Cardiac muscle cell (in vitro differentiated cells and primary cell): ENCODE results near the gene AP2M1. TPM values are rescaled to one million over a fixed set of nuclear protein-coding genes. Genes with fewer than 3 reads are reported as not detected.

ENCODE experiments used
- DNase-seq, 2 donors: peaks; one replicate each; pipeline versions ENCODE4 v3.0.0 to v3.0.0-alpha.2; 2010 to 2017; ENCODE audit warnings: low read depth in 1 of 2, low spot score in 1 of 2
- H3K27ac ChIP-seq: fragments of 200-600 bp; sonication (generic); 2 replicates; pipeline ENCODE4 v1.5.1; 2016
- H3K27me3 ChIP-seq: fragments of 200-600 bp; sonication (generic); 2 replicates; pipeline ENCODE4 v1.6.0; 2016; ENCODE audit warnings: control low read depth
- H3K36me3 ChIP-seq: fragments of 200-600 bp; sonication (generic); 2 replicates; pipeline ENCODE4 v1.5.1; 2016; ENCODE audit warnings: control low read depth
- H3K4me1 ChIP-seq: fragments of 200-600 bp; sonication (generic); 2 replicates; pipeline ENCODE4 v1.8.1; 2017; ENCODE audit warnings: low read depth, mild to moderate bottlenecking, mixed run types
- H3K4me3 ChIP-seq: fragments of 200-600 bp; sonication (generic); 2 replicates; pipeline ENCODE4 v1.5.1; 2016; ENCODE audit warnings: mild to moderate bottlenecking
- H3K9me3 ChIP-seq: fragments of 200-600 bp; sonication (generic); 2 replicates; pipeline ENCODE4 v1.5.1; 2017; ENCODE audit warnings: low read depth, mild to moderate bottlenecking, control low read depth
- polyA plus RNA-seq: library from polyadenylated mRNA; unstranded; fragments of >200 nt; fragmentation: Nextera tagmentation; extraction: Ambion mirVana; gene quantifications from 2 replicates; pipeline ENCODE4 v1.2.1, GENCODE V29; 2016
- total RNA-seq: library from RNA; depleted of rRNA; stranded (reverse); fragments of >200 nt; gene quantifications from 2 replicates; pipeline ENCODE4 v1.2.3, GENCODE V29; 2016
- TF ChIP-seq, protein P1 (sequence below): IDR thresholded peaks from 2 replicates; pipeline ENCODE4 v1.5.1; 2012; ENCODE audit warnings: low read depth, mild to moderate bottlenecking, low read length

The AP2M1 gene
- total and polyA plus RNA-seq, 2 experiments from 2014 or later, result 399 to 577 TPM

- Histone ChIP-seq H3K36me3 (no peaks in the 10 kb centered on the region), H3K4me1 (peaks cover 8% of the 10 kb centered on the region), H3K27ac (peak overlapping the region; percentile 76), H3K9me3 (no peaks in the 10 kb centered on the region), H3K27me3 (no peaks in the 10 kb centered on the region), H3K4me3 (peak overlapping the region; percentile 93)
- DNase-seq, result no peak
- TF ChIP-seq, protein P1, sequence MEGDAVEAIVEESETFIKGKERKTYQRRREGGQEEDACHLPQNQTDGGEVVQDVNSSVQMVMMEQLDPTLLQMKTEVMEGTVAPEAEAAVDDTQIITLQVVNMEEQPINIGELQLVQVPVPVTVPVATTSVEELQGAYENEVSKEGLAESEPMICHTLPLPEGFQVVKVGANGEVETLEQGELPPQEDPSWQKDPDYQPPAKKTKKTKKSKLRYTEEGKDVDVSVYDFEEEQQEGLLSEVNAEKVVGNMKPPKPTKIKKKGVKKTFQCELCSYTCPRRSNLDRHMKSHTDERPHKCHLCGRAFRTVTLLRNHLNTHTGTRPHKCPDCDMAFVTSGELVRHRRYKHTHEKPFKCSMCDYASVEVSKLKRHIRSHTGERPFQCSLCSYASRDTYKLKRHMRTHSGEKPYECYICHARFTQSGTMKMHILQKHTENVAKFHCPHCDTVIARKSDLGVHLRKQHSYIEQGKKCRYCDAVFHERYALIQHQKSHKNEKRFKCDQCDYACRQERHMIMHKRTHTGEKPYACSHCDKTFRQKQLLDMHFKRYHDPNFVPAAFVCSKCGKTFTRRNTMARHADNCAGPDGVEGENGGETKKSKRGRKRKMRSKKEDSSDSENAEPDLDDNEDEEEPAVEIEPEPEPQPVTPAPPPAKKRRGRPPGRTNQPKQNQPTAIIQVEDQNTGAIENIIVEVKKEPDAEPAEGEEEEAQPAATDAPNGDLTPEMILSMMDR, result no peak
Observed at GRCh38 chr3:184134746-184135148, 39.9 kb upstream of the AP2M1 start.

GRCh38 chr3:184135149-184135910 lies 39.3 kb upstream of the AP2M1 start, which contains the start of gene EIF2B5:
Gene EIF2B5 (plus strand): TSS chr3:184135358. CDS start chr3:184135386, 28 bp downstream.
- H3K27ac ChIP-seq, result peak within 1 kb of the TSS; percentile 76
- peak; percentile 94 for DNase-seq
- H3K9me3 ChIP-seq, result no peaks in the 10 kb centered on the region
- peak within 1 kb of the TSS; percentile 93 for H3K4me3 ChIP-seq
- no peaks in the 10 kb centered on the region for H3K27me3 ChIP-seq
- TF ChIP-seq, protein P1, result peak; percentile 51
- H3K4me1 ChIP-seq, result peaks cover 8% of the 10 kb centered on the region
- peaks cover under 1% of the 10 kb centered on the region for H3K36me3 ChIP-seq

GRCh38 chr3:184135911-184136260 lies 38.8 kb upstream of the AP2M1 start:
- peak overlapping the region; percentile 93 for H3K4me3 ChIP-seq
- peaks cover 8% of the 10 kb centered on the region for H3K4me1 ChIP-seq
- peaks cover 5% of the 10 kb centered on the region for H3K36me3 ChIP-seq
- DNase-seq, result no peak
- TF ChIP-seq, protein P1, result no peak
- no peaks in the 10 kb centered on the region for H3K9me3 ChIP-seq
- no peaks in the 10 kb centered on the region for H3K27me3 ChIP-seq
- H3K27ac ChIP-seq, result peak overlapping the region; percentile 76

- Histone ChIP-seq H3K4me1 (peaks cover 8% of the 10 kb centered on the region), H3K4me3 (no peak overlapping the region), H3K27ac (no peak overlapping the region), H3K9me3 (no peaks in the 10 kb centered on the region), H3K27me3 (no peaks in the 10 kb centered on the region), H3K36me3 (peaks cover 33% of the 10 kb centered on the region)
- DNase-seq, result no peak
- TF ChIP-seq, protein P1, result no peak
Observed at GRCh38 chr3:184140436-184140835, 34.2 kb upstream of the AP2M1 start.

GRCh38 chr3:184142199-184142598 lies 32.5 kb upstream of the AP2M1 start:
- Histone ChIP-seq H3K9me3 (no peaks in the 10 kb centered on the region), H3K4me1 (no peaks in the 10 kb centered on the region), H3K27ac (no peak overlapping the region), H3K36me3 (peaks cover 33% of the 10 kb centered on the region), H3K27me3 (no peaks in the 10 kb centered on the region), H3K4me3 (no peak overlapping the region)
- DNase-seq, result no peak
- TF ChIP-seq, protein P1, result no peak
